Naive B cell (primary cell): ENCODE data around the gene IFTAP. TPM values are rescaled to one million over a fixed set of nuclear protein-coding genes. Genes with fewer than 3 reads are reported as not detected.

Experiments used
- ATAC-seq, 2 donors: fragments of 150-1000 bp; cut with Tn5 transposase; 2 replicates each; pipeline ENCODE4 v1.10.0; 2021; ENCODE audit warnings: low read depth in 2 of 2, mild to moderate bottlenecking in 2 of 2, moderate library complexity in 2 of 2
- DNase-seq: peaks from one replicate; pipeline ENCODE4 v3.0.0; 2022
- H3K27ac Mint-ChIP-seq, 6 donors: one replicate each; pipeline ENCODE4 v1.8.0; 2020 to 2022; ENCODE audit warnings: mild to moderate bottlenecking in 6 of 6, mixed read lengths in 6 of 6, moderate library complexity in 5 of 6, inconsistent platforms in 2 of 6
- H3K27me3 Mint-ChIP-seq, 3 donors: one replicate each; pipeline ENCODE4 v1.8.0; 2021 to 2022; ENCODE audit warnings: mixed read lengths in 3 of 3, mild to moderate bottlenecking in 1 of 3
- H3K36me3 Mint-ChIP-seq, 2 donors: one replicate each; pipeline ENCODE4 v1.8.0; 2020 to 2022; ENCODE audit warnings: mixed read lengths in 2 of 2, inconsistent platforms in 1 of 2, mild to moderate bottlenecking in 1 of 2
- H3K4me1 Mint-ChIP-seq, 3 donors: one replicate each; pipeline ENCODE4 v1.8.0; 2020 to 2022; ENCODE audit warnings: mixed read lengths in 3 of 3, inconsistent platforms in 1 of 3, mild to moderate bottlenecking in 1 of 3, moderate library complexity in 1 of 3
- H3K4me3 Mint-ChIP-seq, 8 donors: one replicate each; pipeline ENCODE4 v1.8.0; 2020 to 2022; ENCODE audit warnings: mild to moderate bottlenecking in 8 of 8, mixed read lengths in 8 of 8, moderate library complexity in 8 of 8, inconsistent platforms in 2 of 8
- H3K9me3 Mint-ChIP-seq, 7 donors: one replicate each; pipeline ENCODE4 v1.8.0; 2020 to 2022; ENCODE audit warnings: mixed read lengths in 7 of 7, mild to moderate bottlenecking in 5 of 7, inconsistent platforms in 2 of 7, moderate library complexity in 1 of 7
- polyA plus RNA-seq, 6 donors: library from polyadenylated mRNA; unstranded; fragments of 300-500 nt; fragmentation: Illumina TruSeq; gene quantifications; one replicate each; pipeline ENCODE4 v1.2.3, GENCODE V29; 2021; ENCODE audit warnings: low read depth in 6 of 6

The IFTAP gene
- polyA plus RNA-seq, 6 donors from 2014 or later = 0.46 to 4.0 (median 2.1) TPM; not detected in 1

- Mint-ChIP-seq H3K27me3 (peaks cover 0 to 6% (median 0%) of the 10 kb centered on the region in 3 donors), H3K4me3 (no peak overlapping the region)
- no peak for ATAC-seq
Measured at GRCh38 chr11:36688571-36689291, 94.4 kb downstream of the IFTAP start.

GRCh38 chr11:36689442-36689841, 95.1 kb downstream of the IFTAP start:
- no peaks in the 10 kb centered on the region for H3K9me3 Mint-ChIP-seq
- no peak overlapping the region for H3K27ac Mint-ChIP-seq
- ATAC-seq (no peak), DNase-seq (no peak)
- H3K27me3 Mint-ChIP-seq = peaks cover 0 to 6% (median 0%) of the 10 kb centered on the region in 3 donors
- no peaks in the 10 kb centered on the region for H3K4me1 Mint-ChIP-seq
- H3K4me3 Mint-ChIP-seq = no peak overlapping the region
- H3K36me3 Mint-ChIP-seq = no peaks in the 10 kb centered on the region

More at GRCh38 chr11:36688571-36689291, 94.4 kb downstream of the IFTAP start:
- H3K27ac Mint-ChIP-seq = no peak overlapping the region
- H3K36me3 Mint-ChIP-seq = no peaks in the 10 kb centered on the region
- H3K4me1 Mint-ChIP-seq = no peaks in the 10 kb centered on the region
- H3K9me3 Mint-ChIP-seq = no peaks in the 10 kb centered on the region
- no peak for DNase-seq

GRCh38 chr11:36692704-36693103, 98.4 kb downstream of the IFTAP start:
- Mint-ChIP-seq H3K36me3 (no peaks in the 10 kb centered on the region), H3K4me1 (no peaks in the 10 kb centered on the region), H3K27ac (no peak overlapping the region), H3K4me3 (no peak overlapping the region), H3K27me3 (no peaks in the 10 kb centered on the region), H3K9me3 (no peaks in the 10 kb centered on the region)
- DNase-seq (no peak), ATAC-seq (no peak)

- Mint-ChIP-seq H3K27me3 (no peaks in the 10 kb centered on the region), H3K27ac (no peak overlapping the region), H3K4me1 (no peaks in the 10 kb centered on the region), H3K36me3 (no peaks in the 10 kb centered on the region), H3K4me3 (no peak overlapping the region), H3K9me3 (no peaks in the 10 kb centered on the region)
- DNase-seq (no peak), ATAC-seq (no peak)
Measured at GRCh38 chr11:36693139-36693843, 99.0 kb downstream of the IFTAP start.

GRCh38 chr11:36695111-36695510, 100.8 kb downstream of the IFTAP start:
- Mint-ChIP-seq H3K4me3 (no peak overlapping the region), H3K36me3 (no peaks in the 10 kb centered on the region), H3K4me1 (no peaks in the 10 kb centered on the region), H3K27me3 (no peaks in the 10 kb centered on the region), H3K27ac (no peak overlapping the region), H3K9me3 (no peaks in the 10 kb centered on the region)
- ATAC-seq (no peak), DNase-seq (no peak)

GRCh38 chr11:36695571-36695970, 101.3 kb downstream of the IFTAP start:
- ATAC-seq = no peak
- Mint-ChIP-seq H3K9me3 (no peaks in the 10 kb centered on the region), H3K27me3 (no peaks in the 10 kb centered on the region), H3K4me3 (no peak overlapping the region), H3K4me1 (no peaks in the 10 kb centered on the region), H3K27ac (no peak overlapping the region), H3K36me3 (no peaks in the 10 kb centered on the region)
- DNase-seq = no peak

GRCh38 chr11:36696550-36696949, 102.2 kb downstream of the IFTAP start:
- no peaks in the 10 kb centered on the region for H3K9me3 Mint-ChIP-seq
- no peaks in the 10 kb centered on the region for H3K27me3 Mint-ChIP-seq
- DNase-seq (no peak), ATAC-seq (no peak)
- H3K4me1 Mint-ChIP-seq = no peaks in the 10 kb centered on the region
- peak overlapping the region in 1 of 6 donors; percentile 36 for H3K27ac Mint-ChIP-seq
- no peak overlapping the region for H3K4me3 Mint-ChIP-seq
- H3K36me3 Mint-ChIP-seq = no peaks in the 10 kb centered on the region

- Mint-ChIP-seq H3K4me3 (no peak overlapping the region), H3K9me3 (no peaks in the 10 kb centered on the region), H3K36me3 (no peaks in the 10 kb centered on the region), H3K4me1 (no peaks in the 10 kb centered on the region), H3K27me3 (peaks cover 0 to 11% (median 4%) of the 10 kb centered on the region in 3 donors), H3K27ac (no peak overlapping the region)
- DNase-seq = no peak
- no peak for ATAC-seq
Measured at GRCh38 chr11:36699271-36699670, 105.0 kb downstream of the IFTAP start.

GRCh38 chr11:36700246-36700645, 105.9 kb downstream of the IFTAP start:
- no peaks in the 10 kb centered on the region for H3K4me1 Mint-ChIP-seq
- H3K36me3 Mint-ChIP-seq = no peaks in the 10 kb centered on the region
- no peak overlapping the region for H3K27ac Mint-ChIP-seq
- peaks cover 0 to 11% (median 4%) of the 10 kb centered on the region in 3 donors for H3K27me3 Mint-ChIP-seq
- ATAC-seq (no peak), DNase-seq (no peak)
- H3K9me3 Mint-ChIP-seq = no peaks in the 10 kb centered on the region
- no peak overlapping the region for H3K4me3 Mint-ChIP-seq

- no peak overlapping the region for H3K27ac Mint-ChIP-seq
- no peak overlapping the region for H3K4me3 Mint-ChIP-seq
- peaks cover 0 to 11% (median 4%) of the 10 kb centered on the region in 3 donors for H3K27me3 Mint-ChIP-seq
- no peaks in the 10 kb centered on the region for H3K36me3 Mint-ChIP-seq
- no peaks in the 10 kb centered on the region for H3K9me3 Mint-ChIP-seq
- ATAC-seq (no peak), DNase-seq (no peak)
- no peaks in the 10 kb centered on the region for H3K4me1 Mint-ChIP-seq
Measured at GRCh38 chr11:36702330-36703054, 108.2 kb downstream of the IFTAP start.

- H3K4me1 Mint-ChIP-seq = no peaks in the 10 kb centered on the region
- no peaks in the 10 kb centered on the region for H3K36me3 Mint-ChIP-seq
- ATAC-seq = no peak
- H3K27ac Mint-ChIP-seq = no peak overlapping the region
- DNase-seq = no peak
- no peak overlapping the region for H3K4me3 Mint-ChIP-seq
- H3K27me3 Mint-ChIP-seq = peaks cover 4 to 17% (median 7%) of the 10 kb centered on the region in 3 donors
- no peaks in the 10 kb centered on the region for H3K9me3 Mint-ChIP-seq
Measured at GRCh38 chr11:36703055-36703404, 108.7 kb downstream of the IFTAP start.
